Cerebellar nuclear complex (tissue), 1 donor: ENCODE results near the gene FSCN2.

Source experiments
- DNase-seq, 2 experiments: peaks; one replicate each; lab custom pipeline; 2025; lab: John Stamatoyannopoulos, UW

FSCN2 gene

GRCh38 chr17:81489998-81490992 lies 37.9 kb upstream of the FSCN2 start:
- no peak for DNase-seq

- DNase-seq: no peak
Measured at GRCh38 chr17:81491181-81491581, 37.0 kb upstream of the FSCN2 start.

- no peak for DNase-seq
Measured at GRCh38 chr17:81491761-81492160, 36.4 kb upstream of the FSCN2 start.

GRCh38 chr17:81492202-81492601 lies 36.0 kb upstream of the FSCN2 start:
- no peak for DNase-seq

GRCh38 chr17:81492706-81493105 lies 35.5 kb upstream of the FSCN2 start:
- no peak for DNase-seq

GRCh38 chr17:81493198-81494038 lies 34.8 kb upstream of the FSCN2 start:
- DNase-seq: no peak

- DNase-seq: no peak
Measured at GRCh38 chr17:81494626-81495377, 33.4 kb upstream of the FSCN2 start.

GRCh38 chr17:81498953-81499600 lies 29.1 kb upstream of the FSCN2 start:
- no peak for DNase-seq

- DNase-seq: no peak
Measured at GRCh38 chr17:81499601-81499970, 28.6 kb upstream of the FSCN2 start.

- DNase-seq: no peak
Measured at GRCh38 chr17:81500047-81500446, 28.1 kb upstream of the FSCN2 start.

- DNase-seq: no peak
Measured at GRCh38 chr17:81502471-81503017, 25.6 kb upstream of the FSCN2 start.

GRCh38 chr17:81503619-81504018 lies 24.6 kb upstream of the FSCN2 start:
- no peak for DNase-seq

- DNase-seq: no peak
Measured at GRCh38 chr17:81508639-81509206, 19.5 kb upstream of the FSCN2 start.

GRCh38 chr17:81509207-81509971 lies 18.8 kb upstream of the FSCN2 start:
- DNase-seq: no peak

- DNase-seq: no peak
Measured at GRCh38 chr17:81509972-81510784, 18.0 kb upstream of the FSCN2 start.

- DNase-seq: no peak
Measured at GRCh38 chr17:81510785-81511553, 17.2 kb upstream of the FSCN2 start.

GRCh38 chr17:81511554-81511803 lies 16.7 kb upstream of the FSCN2 start:
- no peak for DNase-seq

GRCh38 chr17:81511804-81512561 lies 16.2 kb upstream of the FSCN2 start:
- DNase-seq: no peak
